ENCODE results near the gene ERICH4. TPM values are rescaled to one million over a fixed set of nuclear protein-coding genes. Genes with fewer than 3 reads are reported as not detected.

Gene ERICH4
- total and polyA plus RNA-seq, 9 of the 15 experiments (the other 6 are each of a cell fraction or from before 2014, with no cell fraction given) = not detected

DNA sequence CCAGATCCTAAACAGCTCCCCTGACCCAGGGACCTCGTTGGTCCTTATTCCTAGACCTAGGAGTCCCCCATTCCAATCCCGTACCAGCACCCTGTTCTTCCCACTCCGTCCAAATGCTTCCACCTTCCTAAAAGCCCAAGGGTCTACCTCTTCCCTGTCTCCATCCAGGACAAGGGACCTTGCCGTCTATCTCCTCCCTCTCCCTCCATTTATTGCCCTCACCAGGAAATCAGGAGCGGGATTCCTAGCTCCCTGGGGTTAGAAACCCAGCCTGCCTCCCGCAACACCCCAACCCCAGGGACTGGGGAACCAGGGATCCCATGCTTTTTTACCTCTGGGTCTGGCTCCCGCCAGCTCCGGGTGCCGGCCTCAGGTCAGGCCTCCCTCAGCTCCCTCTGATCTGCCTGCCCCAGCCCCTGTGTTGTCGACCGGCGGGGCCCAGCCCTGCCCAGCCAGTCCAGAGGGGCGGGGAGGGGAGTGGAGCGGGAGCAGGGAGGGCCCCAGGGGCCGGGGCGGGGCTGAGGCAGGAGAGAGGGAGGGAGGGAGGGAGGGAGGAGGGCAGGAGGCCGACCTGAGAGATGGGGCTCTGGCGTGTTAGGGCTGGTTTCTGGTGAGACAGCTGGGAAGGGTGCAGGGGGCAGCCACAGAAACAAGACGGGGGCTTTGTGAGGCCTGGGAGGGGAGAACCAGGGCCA lies 15.9 kb upstream of the ERICH4 start, which contains the start of gene B3GNT8 (continued):
- TF ChIP-seq, protein P1, sequence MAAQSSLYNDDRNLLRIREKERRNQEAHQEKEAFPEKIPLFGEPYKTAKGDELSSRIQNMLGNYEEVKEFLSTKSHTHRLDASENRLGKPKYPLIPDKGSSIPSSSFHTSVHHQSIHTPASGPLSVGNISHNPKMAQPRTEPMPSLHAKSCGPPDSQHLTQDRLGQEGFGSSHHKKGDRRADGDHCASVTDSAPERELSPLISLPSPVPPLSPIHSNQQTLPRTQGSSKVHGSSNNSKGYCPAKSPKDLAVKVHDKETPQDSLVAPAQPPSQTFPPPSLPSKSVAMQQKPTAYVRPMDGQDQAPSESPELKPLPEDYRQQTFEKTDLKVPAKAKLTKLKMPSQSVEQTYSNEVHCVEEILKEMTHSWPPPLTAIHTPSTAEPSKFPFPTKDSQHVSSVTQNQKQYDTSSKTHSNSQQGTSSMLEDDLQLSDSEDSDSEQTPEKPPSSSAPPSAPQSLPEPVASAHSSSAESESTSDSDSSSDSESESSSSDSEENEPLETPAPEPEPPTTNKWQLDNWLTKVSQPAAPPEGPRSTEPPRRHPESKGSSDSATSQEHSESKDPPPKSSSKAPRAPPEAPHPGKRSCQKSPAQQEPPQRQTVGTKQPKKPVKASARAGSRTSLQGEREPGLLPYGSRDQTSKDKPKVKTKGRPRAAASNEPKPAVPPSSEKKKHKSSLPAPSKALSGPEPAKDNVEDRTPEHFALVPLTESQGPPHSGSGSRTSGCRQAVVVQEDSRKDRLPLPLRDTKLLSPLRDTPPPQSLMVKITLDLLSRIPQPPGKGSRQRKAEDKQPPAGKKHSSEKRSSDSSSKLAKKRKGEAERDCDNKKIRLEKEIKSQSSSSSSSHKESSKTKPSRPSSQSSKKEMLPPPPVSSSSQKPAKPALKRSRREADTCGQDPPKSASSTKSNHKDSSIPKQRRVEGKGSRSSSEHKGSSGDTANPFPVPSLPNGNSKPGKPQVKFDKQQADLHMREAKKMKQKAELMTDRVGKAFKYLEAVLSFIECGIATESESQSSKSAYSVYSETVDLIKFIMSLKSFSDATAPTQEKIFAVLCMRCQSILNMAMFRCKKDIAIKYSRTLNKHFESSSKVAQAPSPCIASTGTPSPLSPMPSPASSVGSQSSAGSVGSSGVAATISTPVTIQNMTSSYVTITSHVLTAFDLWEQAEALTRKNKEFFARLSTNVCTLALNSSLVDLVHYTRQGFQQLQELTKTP (IDR thresholded peaks at IDR 0.05; ENCODE audit: low read depth in 1 of 2, partially characterized antibody in 2 of 2) = no peak
- no peak for TF ChIP-seq ZKSCAN1 (IDR thresholded peaks at IDR 0.05; ENCODE audit: low read depth, low read length)
- TF ChIP-seq, protein P2, sequence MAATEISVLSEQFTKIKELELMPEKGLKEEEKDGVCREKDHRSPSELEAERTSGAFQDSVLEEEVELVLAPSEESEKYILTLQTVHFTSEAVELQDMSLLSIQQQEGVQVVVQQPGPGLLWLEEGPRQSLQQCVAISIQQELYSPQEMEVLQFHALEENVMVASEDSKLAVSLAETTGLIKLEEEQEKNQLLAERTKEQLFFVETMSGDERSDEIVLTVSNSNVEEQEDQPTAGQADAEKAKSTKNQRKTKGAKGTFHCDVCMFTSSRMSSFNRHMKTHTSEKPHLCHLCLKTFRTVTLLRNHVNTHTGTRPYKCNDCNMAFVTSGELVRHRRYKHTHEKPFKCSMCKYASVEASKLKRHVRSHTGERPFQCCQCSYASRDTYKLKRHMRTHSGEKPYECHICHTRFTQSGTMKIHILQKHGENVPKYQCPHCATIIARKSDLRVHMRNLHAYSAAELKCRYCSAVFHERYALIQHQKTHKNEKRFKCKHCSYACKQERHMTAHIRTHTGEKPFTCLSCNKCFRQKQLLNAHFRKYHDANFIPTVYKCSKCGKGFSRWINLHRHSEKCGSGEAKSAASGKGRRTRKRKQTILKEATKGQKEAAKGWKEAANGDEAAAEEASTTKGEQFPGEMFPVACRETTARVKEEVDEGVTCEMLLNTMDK (IDR thresholded peaks at IDR 0.05; ENCODE audit: borderline replicate concordance, insufficient read depth, low read depth, low read length, poor library complexity, severe bottlenecking) = no peak
- TF ChIP-seq HNRNPUL1 (IDR thresholded peaks at IDR 0.05; ENCODE audit: low read length) = no peak
- TF ChIP-seq C11orf30 (IDR thresholded peaks at IDR 0.05; ENCODE audit: low read depth) = no peak
- TF ChIP-seq, protein P3, sequence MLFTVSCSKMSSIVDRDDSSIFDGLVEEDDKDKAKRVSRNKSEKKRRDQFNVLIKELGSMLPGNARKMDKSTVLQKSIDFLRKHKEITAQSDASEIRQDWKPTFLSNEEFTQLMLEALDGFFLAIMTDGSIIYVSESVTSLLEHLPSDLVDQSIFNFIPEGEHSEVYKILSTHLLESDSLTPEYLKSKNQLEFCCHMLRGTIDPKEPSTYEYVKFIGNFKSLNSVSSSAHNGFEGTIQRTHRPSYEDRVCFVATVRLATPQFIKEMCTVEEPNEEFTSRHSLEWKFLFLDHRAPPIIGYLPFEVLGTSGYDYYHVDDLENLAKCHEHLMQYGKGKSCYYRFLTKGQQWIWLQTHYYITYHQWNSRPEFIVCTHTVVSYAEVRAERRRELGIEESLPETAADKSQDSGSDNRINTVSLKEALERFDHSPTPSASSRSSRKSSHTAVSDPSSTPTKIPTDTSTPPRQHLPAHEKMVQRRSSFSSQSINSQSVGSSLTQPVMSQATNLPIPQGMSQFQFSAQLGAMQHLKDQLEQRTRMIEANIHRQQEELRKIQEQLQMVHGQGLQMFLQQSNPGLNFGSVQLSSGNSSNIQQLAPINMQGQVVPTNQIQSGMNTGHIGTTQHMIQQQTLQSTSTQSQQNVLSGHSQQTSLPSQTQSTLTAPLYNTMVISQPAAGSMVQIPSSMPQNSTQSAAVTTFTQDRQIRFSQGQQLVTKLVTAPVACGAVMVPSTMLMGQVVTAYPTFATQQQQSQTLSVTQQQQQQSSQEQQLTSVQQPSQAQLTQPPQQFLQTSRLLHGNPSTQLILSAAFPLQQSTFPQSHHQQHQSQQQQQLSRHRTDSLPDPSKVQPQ (CRISPR knock-in tag; IDR thresholded peaks at IDR 0.05; ENCODE audit: borderline replicate concordance) = no peak
- no peak for TF ChIP-seq NFATC3 (IDR thresholded peaks at IDR 0.05)
- TF ChIP-seq, protein P4, sequence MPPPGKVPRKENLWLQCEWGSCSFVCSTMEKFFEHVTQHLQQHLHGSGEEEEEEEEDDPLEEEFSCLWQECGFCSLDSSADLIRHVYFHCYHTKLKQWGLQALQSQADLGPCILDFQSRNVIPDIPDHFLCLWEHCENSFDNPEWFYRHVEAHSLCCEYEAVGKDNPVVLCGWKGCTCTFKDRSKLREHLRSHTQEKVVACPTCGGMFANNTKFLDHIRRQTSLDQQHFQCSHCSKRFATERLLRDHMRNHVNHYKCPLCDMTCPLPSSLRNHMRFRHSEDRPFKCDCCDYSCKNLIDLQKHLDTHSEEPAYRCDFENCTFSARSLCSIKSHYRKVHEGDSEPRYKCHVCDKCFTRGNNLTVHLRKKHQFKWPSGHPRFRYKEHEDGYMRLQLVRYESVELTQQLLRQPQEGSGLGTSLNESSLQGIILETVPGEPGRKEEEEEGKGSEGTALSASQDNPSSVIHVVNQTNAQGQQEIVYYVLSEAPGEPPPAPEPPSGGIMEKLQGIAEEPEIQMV (tag; conservative IDR thresholded peaks at IDR 0.05; ENCODE audit: low read depth) = no peak
- TF ChIP-seq MAFK (IDR thresholded peaks at IDR 0.05; ENCODE audit: low read length) = no peak
